ENCODE measurements around the gene CRELD2. TPM values are rescaled to one million over a fixed set of nuclear protein-coding genes. Genes with fewer than 3 reads are reported as not detected.

The CRELD2 gene
- total and polyA plus RNA-seq, 2 of the 13 experiments (the other 11 are each of a cell fraction or from before 2014, with no cell fraction given) = 17.2 to 44.7 TPM

- TF ChIP-seq ARNT2 (CRISPR knock-in tag; IDR thresholded peaks at IDR 0.05; ENCODE audit: low read depth) (peak; percentile 57), RERE (CRISPR knock-in tag; IDR thresholded peaks at IDR 0.05; ENCODE audit: low read depth) (no peak; the same call in 1 of the 2 replicates), ZEB1 (IDR thresholded peaks at IDR 0.05; ENCODE audit: insufficient replicate concordance, low read depth) (no peak), PRDM15 (CRISPR knock-in tag; IDR thresholded peaks at IDR 0.05) (no peak; the same call in 1 of the 2 replicates), ZNF468 (CRISPR knock-in tag; IDR thresholded peaks at IDR 0.05) (no peak), AGO1 (IDR thresholded peaks at IDR 0.05; ENCODE audit: low read depth, low read length, poor library complexity, severe bottlenecking) (peak; percentile 21), AGO2 (optimal IDR thresholded peaks at IDR 0.05; ENCODE audit: low read depth, low read length) (peak; percentile 73), E2F5 (CRISPR knock-in tag; conservative IDR thresholded peaks at IDR 0.05) (no peak), PBX3 (CRISPR knock-in tag; IDR thresholded peaks at IDR 0.05; ENCODE audit: borderline replicate concordance) (0 out of 2 replicates have a peak, but pooled peaks have one; percentile 59), ZNF75D (CRISPR knock-in tag; IDR thresholded peaks at IDR 0.05; ENCODE audit: borderline replicate concordance) (no peak), SPEN (CRISPR knock-in tag; IDR thresholded peaks at IDR 0.05; ENCODE audit: low read depth) (no peak), ZFX (CRISPR knock-in tag; IDR thresholded peaks at IDR 0.05; ENCODE audit: low read depth) (peak; percentile 84), ZNF619 (CRISPR knock-in tag; IDR thresholded peaks at IDR 0.05) (no peak), CHCHD3 (CRISPR knock-in tag; IDR thresholded peaks at IDR 0.05) (0 out of 2 replicates have a peak, but pooled peaks have one; percentile 46), MTF2 (CRISPR knock-in tag; IDR thresholded peaks at IDR 0.05; ENCODE audit: borderline replicate concordance) (no peak), SOX6 (IDR thresholded peaks at IDR 0.05) (no peak), SOX6 (CRISPR knock-in tag; IDR thresholded peaks at IDR 0.05) (peak; percentile 45)
Observed at GRCh38 chr22:49966774-49967705, 48.6 kb downstream of the CRELD2 start (continued).

Data from HepG2 (cell line).